CD4-positive, alpha-beta T cell treated with Interleukin-10 for 1 hour (primary cell): ENCODE data around the gene PNMA8A.
"Not testable (repeated sequence)": the region's sequence is repeated elsewhere in the genome, so short reads cannot be mapped to it uniquely, and the experiment has no call there.

ENCODE experiments used
- DNase-seq: peaks from one replicate; pipeline ENCODE4 v3.0.0-alpha.2; 2020

The PNMA8A gene

GRCh38 chr19:46461537-46461936, 9.8 kb downstream of the PNMA8A start:
- no peak for DNase-seq

- no peak for DNase-seq
Observed at GRCh38 chr19:46460981-46461380, 10.4 kb downstream of the PNMA8A start.

- DNase-seq: no peak
Observed at GRCh38 chr19:46460055-46460454, 11.3 kb downstream of the PNMA8A start.

- no peak for DNase-seq
Observed at GRCh38 chr19:46456930-46457329, 14.4 kb downstream of the PNMA8A start.

GRCh38 chr19:46454244-46454643, 17.1 kb downstream of the PNMA8A start:
- DNase-seq: no peak

GRCh38 chr19:46453661-46454060, 17.7 kb downstream of the PNMA8A start:
- DNase-seq: no peak

GRCh38 chr19:46452186-46452585, 19.2 kb downstream of the PNMA8A start:
- DNase-seq: no peak

GRCh38 chr19:46451352-46451751, 20.0 kb downstream of the PNMA8A start:
- no peak for DNase-seq

- no peak for DNase-seq
Observed at GRCh38 chr19:46450737-46451136, 20.6 kb downstream of the PNMA8A start.

GRCh38 chr19:46449228-46449627, 22.1 kb downstream of the PNMA8A start:
- DNase-seq: no peak

- no peak for DNase-seq
Observed at GRCh38 chr19:46448601-46449000, 22.8 kb downstream of the PNMA8A start.

- DNase-seq: no peak
Observed at GRCh38 chr19:46447824-46448223, 23.5 kb downstream of the PNMA8A start.

- no peak for DNase-seq
Observed at GRCh38 chr19:46447006-46447405, 24.4 kb downstream of the PNMA8A start.

GRCh38 chr19:46446021-46446420, 25.3 kb downstream of the PNMA8A start:
- no peak for DNase-seq

- no peak for DNase-seq
Observed at GRCh38 chr19:46442808-46443450, 28.4 kb downstream of the PNMA8A start.

- no peak for DNase-seq
Observed at GRCh38 chr19:46441866-46442265, 29.5 kb downstream of the PNMA8A start.

- DNase-seq: not testable (repeated sequence)
Observed at GRCh38 chr19:46435689-46436088, 35.7 kb downstream of the PNMA8A start.

- DNase-seq: no peak
Observed at GRCh38 chr19:46435009-46435408, 36.4 kb downstream of the PNMA8A start.

- not testable (repeated sequence) for DNase-seq
Observed at GRCh38 chr19:46433470-46433869, 37.9 kb downstream of the PNMA8A start.

GRCh38 chr19:46431824-46432223, 39.5 kb downstream of the PNMA8A start:
- DNase-seq: no peak

- DNase-seq: no peak
Observed at GRCh38 chr19:46429999-46430398, 41.4 kb downstream of the PNMA8A start.

- peak; percentile 63 for DNase-seq
Observed at GRCh38 chr19:46428239-46429135, 42.9 kb downstream of the PNMA8A start, which contains the start of gene PNMA8C. PNMA8C (minus strand) TSS chr19:46428936; CDS start chr19:46428359, 577 bp downstream.

- DNase-seq: no peak
Observed at GRCh38 chr19:46427518-46428045, 43.8 kb downstream of the PNMA8A start.
